GM23338 (cell line): ENCODE data around the gene DTD1. TPM values are rescaled to one million over a fixed set of nuclear protein-coding genes. Genes with fewer than 3 reads are reported as not detected.

Source experiments
- ATAC-seq: fragments of 200-7000 bp; cut with Tn5 transposase; 3 replicates; pipeline ENCODE4 v1.9.1; 2020
- DNase-seq: peaks from one replicate; pipeline ENCODE4 v3.0.0-alpha.2; 2015; ENCODE audit warnings: low spot score
- H2AFZ ChIP-seq: fragments of 200-600 bp; sonication (generic); 2 replicates; pipeline ENCODE4 v1.8.0; 2016; ENCODE audit warnings: antibody characterized with exemption, mild to moderate bottlenecking, moderate library complexity
- H3F3A ChIP-seq: fragments of 200-600 bp; sonication (generic); replicated peaks from 2 replicates; pipeline ENCODE4 v1.8.0; 2017; ENCODE audit warnings: antibody characterized with exemption, mixed run types, low read depth
- H3K27ac ChIP-seq: fragments of 200-600 bp; sonication (generic); 2 replicates; pipeline ENCODE4 v1.6.1; 2016; ENCODE audit warnings: low read depth
- H3K27me3 ChIP-seq: fragments of 200-600 bp; sonication (generic); 2 replicates; pipeline ENCODE4 v1.8.0; 2016; ENCODE audit warnings: mild to moderate bottlenecking, mixed run types, moderate library complexity; ENCODE audit not compliant: insufficient read depth
- H3K36me3 ChIP-seq: fragments of 200-600 bp; sonication (generic); 2 replicates; pipeline ENCODE4 v1.8.0; 2016; ENCODE audit warnings: mild to moderate bottlenecking; ENCODE audit not compliant: insufficient read depth
- H3K4me1 ChIP-seq: fragments of 200-600 bp; sonication (generic); 2 replicates; pipeline ENCODE4 v1.8.0; 2016; ENCODE audit warnings: mild to moderate bottlenecking, moderate library complexity; ENCODE audit not compliant: insufficient read depth
- H3K4me2 ChIP-seq: fragments of 200-600 bp; sonication (generic); 2 replicates; pipeline ENCODE4 v1.7.1; 2017; ENCODE audit warnings: mixed run types
- H3K4me3 ChIP-seq: fragments of 200-600 bp; sonication (generic); 2 replicates; pipeline ENCODE4 v1.6.1; 2016; ENCODE audit warnings: mixed run types
- H3K79me2 ChIP-seq: fragments of 200-600 bp; sonication (generic); replicated peaks from 2 replicates; pipeline ENCODE4 v1.8.0; 2017; ENCODE audit warnings: mild to moderate bottlenecking; ENCODE audit not compliant: insufficient read depth
- H3K9me2 ChIP-seq: fragments of 200-600 bp; sonication (generic); 2 replicates; pipeline ENCODE4 v1.8.0; 2017; ENCODE audit not compliant: insufficient read depth
- H4K20me1 ChIP-seq: fragments of 200-600 bp; sonication (generic); replicated peaks from 2 replicates; pipeline ENCODE4 v1.8.0; 2017; ENCODE audit warnings: mild to moderate bottlenecking; ENCODE audit not compliant: insufficient read depth
- H3K27ac Mint-ChIP-seq: 2 replicates; pipeline ENCODE4 v1.8.0; 2020; ENCODE audit warnings: inconsistent platforms, mild to moderate bottlenecking, moderate library complexity, mixed read lengths
- H3K27me3 Mint-ChIP-seq: 3 replicates; pipeline ENCODE4 v1.8.0; 2022; ENCODE audit warnings: low read depth, mild to moderate bottlenecking, moderate library complexity, mixed read lengths, inconsistent platforms; ENCODE audit not compliant: insufficient read depth, poor library complexity
- H3K36me3 Mint-ChIP-seq: 3 replicates; pipeline ENCODE4 v1.8.0; 2021; ENCODE audit warnings: low read depth, mild to moderate bottlenecking, inconsistent platforms, moderate library complexity, mixed read lengths
- H3K4me1 Mint-ChIP-seq: 3 replicates; pipeline ENCODE4 v1.8.0; 2020; ENCODE audit warnings: mild to moderate bottlenecking, inconsistent platforms, mixed read lengths
- H3K4me3 Mint-ChIP-seq: 3 replicates; pipeline ENCODE4 v1.8.0; 2021; ENCODE audit warnings: moderate library complexity, mild to moderate bottlenecking, inconsistent platforms, mixed read lengths
- H3K9me3 Mint-ChIP-seq: 3 replicates; pipeline ENCODE4 v1.8.0; 2020; ENCODE audit warnings: moderate library complexity, mild to moderate bottlenecking, inconsistent platforms, mixed read lengths
- CREB1 ChIP-seq: fragments of 250-450 bp; sonication (Bioruptor Pico); IDR thresholded peaks from 2 replicates; pipeline ENCODE4 v1.5.0; 2020; ENCODE audit warnings: low read depth, mild to moderate bottlenecking, moderate library complexity
- EZH2 ChIP-seq: fragments of 200-600 bp; sonication (generic); IDR thresholded peaks from one replicate; pipeline ENCODE4 v1.8.0; 2017; ENCODE audit warnings: antibody characterized with exemption, mild to moderate bottlenecking, low read depth; ENCODE audit not compliant: unreplicated experiment
- EZH2phosphoT487 ChIP-seq: fragments of 200-600 bp; sonication (generic); IDR thresholded peaks from one replicate; pipeline ENCODE4 v1.8.1; 2018; ENCODE audit warnings: antibody characterized with exemption; ENCODE audit not compliant: unreplicated experiment
- JUNB ChIP-seq: IDR thresholded peaks from one replicate; pipeline ENCODE4 v1.6.1; 2016; ENCODE audit warnings: antibody characterized with exemption; ENCODE audit not compliant: unreplicated experiment
- NANOG ChIP-seq: IDR thresholded peaks from 2 replicates; pipeline ENCODE4 v1.6.1; 2016; ENCODE audit warnings: antibody characterized with exemption, borderline replicate concordance
- POLR2AphosphoS5 ChIP-seq: IDR thresholded peaks from 2 replicates; pipeline ENCODE4 v1.6.1; 2016; ENCODE audit warnings: antibody characterized with exemption, low read depth
- STAT1 ChIP-seq: IDR thresholded peaks from one replicate; pipeline ENCODE4 v1.6.1; 2016; ENCODE audit warnings: antibody characterized with exemption; ENCODE audit not compliant: unreplicated experiment
- ZNF114 ChIP-seq: fragments of 250-450 bp; sonication (Bioruptor Pico); IDR thresholded peaks from 2 replicates; pipeline ENCODE4 v1.5.0; 2020; ENCODE audit warnings: mild to moderate bottlenecking, moderate library complexity
- ZNF331 ChIP-seq: fragments of 250-450 bp; sonication (Bioruptor Pico); IDR thresholded peaks from 2 replicates; pipeline ENCODE4 v1.5.0; 2020; ENCODE audit warnings: low read depth, mild to moderate bottlenecking, moderate library complexity
- polyA plus RNA-seq: library from polyadenylated mRNA; unstranded; fragments of >200 nt; fragmentation: Nextera tagmentation; extraction: Ambion mirVana; gene quantifications from 2 replicates; pipeline ENCODE4 v1.2.1, GENCODE V29; 2016
- total RNA-seq: library from RNA; depleted of rRNA; stranded (reverse); fragments of >200 nt; shearing (Covaris generic); gene quantifications from 2 replicates; pipeline ENCODE4 v1.2.3, GENCODE V29; 2014
- TF ChIP-seq, protein P1 (sequence below): IDR thresholded peaks from 2 replicates; pipeline ENCODE4 v1.6.1; 2016; ENCODE audit warnings: antibody characterized with exemption
- TF ChIP-seq, protein P2 (sequence below): fragments of 250-450 bp; sonication (Bioruptor Pico); IDR thresholded peaks from 2 replicates; pipeline ENCODE4 v1.5.0; 2020; ENCODE audit warnings: mild to moderate bottlenecking, moderate library complexity
- TF ChIP-seq, protein P3 (sequence below): IDR thresholded peaks from one replicate; pipeline ENCODE4 v1.6.1; 2018; ENCODE audit warnings: antibody characterized with exemption; ENCODE audit not compliant: unreplicated experiment
- TF ChIP-seq, protein P4 (sequence below), 2 experiments: fragments of 200-600 bp in 1 of 2; sonication (generic) in 1 of 2; conservative IDR thresholded peaks; 2 replicates each; pipeline versions ENCODE4 v1.5.1 to v1.6.1; 2016 to 2017; ENCODE audit warnings: antibody characterized with exemption in 2 of 2, low read depth in 2 of 2, mild to moderate bottlenecking in 2 of 2, moderate library complexity in 1 of 2

The DTD1 gene
- total and polyA plus RNA-seq, 2 experiments from 2014 or later, result 69.8 to 74.0 TPM

DNA sequence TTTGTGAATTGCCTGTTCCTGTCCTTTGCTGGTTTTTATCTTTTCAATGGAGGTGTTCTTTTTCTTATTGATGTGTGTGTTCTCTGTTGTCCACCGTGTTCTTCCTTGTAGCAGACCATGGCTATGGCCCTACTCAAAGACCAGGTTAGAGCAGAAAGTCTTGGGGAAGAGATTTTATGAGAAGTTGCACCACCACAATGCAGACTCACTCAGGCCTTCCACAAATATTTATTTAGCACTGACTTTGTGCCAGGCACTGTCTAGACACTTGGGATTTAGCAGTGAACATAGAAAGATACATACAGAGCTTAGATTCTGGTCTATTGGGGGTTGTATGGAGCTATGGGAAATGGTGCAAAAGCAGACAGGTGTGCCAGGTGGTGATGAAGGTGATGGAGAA, 98.8 kb downstream of the DTD1 start:
- H3K4me1 Mint-ChIP-seq, result peaks cover 27% of the 10 kb centered on the region
- H3F3A ChIP-seq, result no peaks in the 10 kb centered on the region
- no peaks in the 10 kb centered on the region for H3K36me3 ChIP-seq
- ATAC-seq, result no peak
- H3K27me3 Mint-ChIP-seq, result peaks cover 11% of the 10 kb centered on the region
- no peak overlapping the region for H3K4me2 ChIP-seq
- no peak for DNase-seq
- H4K20me1 ChIP-seq, result no peaks in the 10 kb centered on the region
- peaks cover 22% of the 10 kb centered on the region for H3K4me1 ChIP-seq
- H3K4me3 Mint-ChIP-seq, result no peak overlapping the region
- 0 out of 2 replicates have a peak, but pooled peaks cover 5% of the 10 kb centered on the region for H3K9me2 ChIP-seq
- H3K9me3 Mint-ChIP-seq, result no peaks in the 10 kb centered on the region; the same call in 2 of the 3 replicates
- no peak for TF ChIP-seq ZNF114
- no peak for TF ChIP-seq EZH2phosphoT487
- no peak for TF ChIP-seq STAT1
- TF ChIP-seq POLR2AphosphoS5, result no peak
- TF ChIP-seq, protein P1, sequence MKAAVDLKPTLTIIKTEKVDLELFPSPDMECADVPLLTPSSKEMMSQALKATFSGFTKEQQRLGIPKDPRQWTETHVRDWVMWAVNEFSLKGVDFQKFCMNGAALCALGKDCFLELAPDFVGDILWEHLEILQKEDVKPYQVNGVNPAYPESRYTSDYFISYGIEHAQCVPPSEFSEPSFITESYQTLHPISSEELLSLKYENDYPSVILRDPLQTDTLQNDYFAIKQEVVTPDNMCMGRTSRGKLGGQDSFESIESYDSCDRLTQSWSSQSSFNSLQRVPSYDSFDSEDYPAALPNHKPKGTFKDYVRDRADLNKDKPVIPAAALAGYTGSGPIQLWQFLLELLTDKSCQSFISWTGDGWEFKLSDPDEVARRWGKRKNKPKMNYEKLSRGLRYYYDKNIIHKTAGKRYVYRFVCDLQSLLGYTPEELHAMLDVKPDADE, result no peak
- TF ChIP-seq, protein P2, sequence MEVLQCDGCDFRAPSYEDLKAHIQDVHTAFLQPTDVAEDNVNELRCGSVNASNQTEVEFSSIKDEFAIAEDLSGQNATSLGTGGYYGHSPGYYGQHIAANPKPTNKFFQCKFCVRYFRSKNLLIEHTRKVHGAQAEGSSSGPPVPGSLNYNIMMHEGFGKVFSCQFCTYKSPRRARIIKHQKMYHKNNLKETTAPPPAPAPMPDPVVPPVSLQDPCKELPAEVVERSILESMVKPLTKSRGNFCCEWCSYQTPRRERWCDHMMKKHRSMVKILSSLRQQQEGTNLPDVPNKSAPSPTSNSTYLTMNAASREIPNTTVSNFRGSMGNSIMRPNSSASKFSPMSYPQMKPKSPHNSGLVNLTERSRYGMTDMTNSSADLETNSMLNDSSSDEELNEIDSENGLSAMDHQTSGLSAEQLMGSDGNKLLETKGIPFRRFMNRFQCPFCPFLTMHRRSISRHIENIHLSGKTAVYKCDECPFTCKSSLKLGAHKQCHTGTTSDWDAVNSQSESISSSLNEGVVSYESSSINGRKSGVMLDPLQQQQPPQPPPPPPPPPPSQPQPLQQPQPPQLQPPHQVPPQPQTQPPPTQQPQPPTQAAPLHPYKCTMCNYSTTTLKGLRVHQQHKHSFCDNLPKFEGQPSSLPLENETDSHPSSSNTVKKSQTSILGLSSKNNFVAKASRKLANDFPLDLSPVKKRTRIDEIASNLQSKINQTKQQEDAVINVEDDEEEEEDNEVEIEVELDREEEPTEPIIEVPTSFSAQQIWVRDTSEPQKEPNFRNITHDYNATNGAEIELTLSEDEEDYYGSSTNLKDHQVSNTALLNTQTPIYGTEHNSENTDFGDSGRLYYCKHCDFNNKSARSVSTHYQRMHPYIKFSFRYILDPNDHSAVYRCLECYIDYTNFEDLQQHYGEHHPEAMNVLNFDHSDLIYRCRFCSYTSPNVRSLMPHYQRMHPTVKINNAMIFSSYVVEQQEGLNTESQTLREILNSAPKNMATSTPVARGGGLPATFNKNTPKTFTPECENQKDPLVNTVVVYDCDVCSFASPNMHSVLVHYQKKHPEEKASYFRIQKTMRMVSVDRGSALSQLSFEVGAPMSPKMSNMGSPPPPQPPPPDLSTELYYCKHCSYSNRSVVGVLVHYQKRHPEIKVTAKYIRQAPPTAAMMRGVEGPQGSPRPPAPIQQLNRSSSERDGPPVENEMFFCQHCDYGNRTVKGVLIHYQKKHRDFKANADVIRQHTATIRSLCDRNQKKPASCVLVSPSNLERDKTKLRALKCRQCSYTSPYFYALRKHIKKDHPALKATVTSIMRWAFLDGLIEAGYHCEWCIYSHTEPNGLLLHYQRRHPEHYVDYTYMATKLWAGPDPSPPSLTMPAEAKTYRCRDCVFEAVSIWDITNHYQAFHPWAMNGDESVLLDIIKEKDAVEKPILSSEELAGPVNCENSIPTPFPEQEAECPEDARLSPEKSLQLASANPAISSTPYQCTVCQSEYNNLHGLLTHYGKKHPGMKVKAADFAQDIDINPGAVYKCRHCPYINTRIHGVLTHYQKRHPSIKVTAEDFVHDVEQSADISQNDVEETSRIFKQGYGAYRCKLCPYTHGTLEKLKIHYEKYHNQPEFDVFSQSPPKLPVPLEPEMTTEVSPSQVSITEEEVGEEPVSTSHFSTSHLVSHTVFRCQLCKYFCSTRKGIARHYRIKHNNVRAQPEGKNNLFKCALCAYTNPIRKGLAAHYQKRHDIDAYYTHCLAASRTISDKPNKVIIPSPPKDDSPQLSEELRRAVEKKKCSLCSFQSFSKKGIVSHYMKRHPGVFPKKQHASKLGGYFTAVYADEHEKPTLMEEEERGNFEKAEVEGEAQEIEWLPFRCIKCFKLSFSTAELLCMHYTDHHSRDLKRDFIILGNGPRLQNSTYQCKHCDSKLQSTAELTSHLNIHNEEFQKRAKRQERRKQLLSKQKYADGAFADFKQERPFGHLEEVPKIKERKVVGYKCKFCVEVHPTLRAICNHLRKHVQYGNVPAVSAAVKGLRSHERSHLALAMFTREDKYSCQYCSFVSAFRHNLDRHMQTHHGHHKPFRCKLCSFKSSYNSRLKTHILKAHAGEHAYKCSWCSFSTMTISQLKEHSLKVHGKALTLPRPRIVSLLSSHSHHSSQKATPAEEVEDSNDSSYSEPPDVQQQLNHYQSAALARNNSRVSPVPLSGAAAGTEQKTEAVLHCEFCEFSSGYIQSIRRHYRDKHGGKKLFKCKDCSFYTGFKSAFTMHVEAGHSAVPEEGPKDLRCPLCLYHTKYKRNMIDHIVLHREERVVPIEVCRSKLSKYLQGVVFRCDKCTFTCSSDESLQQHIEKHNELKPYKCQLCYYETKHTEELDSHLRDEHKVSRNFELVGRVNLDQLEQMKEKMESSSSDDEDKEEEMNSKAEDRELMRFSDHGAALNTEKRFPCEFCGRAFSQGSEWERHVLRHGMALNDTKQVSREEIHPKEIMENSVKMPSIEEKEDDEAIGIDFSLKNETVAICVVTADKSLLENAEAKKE (CRISPR knock-in tag), result no peak
- no peak for TF ChIP-seq NANOG
- TF ChIP-seq, protein P3, sequence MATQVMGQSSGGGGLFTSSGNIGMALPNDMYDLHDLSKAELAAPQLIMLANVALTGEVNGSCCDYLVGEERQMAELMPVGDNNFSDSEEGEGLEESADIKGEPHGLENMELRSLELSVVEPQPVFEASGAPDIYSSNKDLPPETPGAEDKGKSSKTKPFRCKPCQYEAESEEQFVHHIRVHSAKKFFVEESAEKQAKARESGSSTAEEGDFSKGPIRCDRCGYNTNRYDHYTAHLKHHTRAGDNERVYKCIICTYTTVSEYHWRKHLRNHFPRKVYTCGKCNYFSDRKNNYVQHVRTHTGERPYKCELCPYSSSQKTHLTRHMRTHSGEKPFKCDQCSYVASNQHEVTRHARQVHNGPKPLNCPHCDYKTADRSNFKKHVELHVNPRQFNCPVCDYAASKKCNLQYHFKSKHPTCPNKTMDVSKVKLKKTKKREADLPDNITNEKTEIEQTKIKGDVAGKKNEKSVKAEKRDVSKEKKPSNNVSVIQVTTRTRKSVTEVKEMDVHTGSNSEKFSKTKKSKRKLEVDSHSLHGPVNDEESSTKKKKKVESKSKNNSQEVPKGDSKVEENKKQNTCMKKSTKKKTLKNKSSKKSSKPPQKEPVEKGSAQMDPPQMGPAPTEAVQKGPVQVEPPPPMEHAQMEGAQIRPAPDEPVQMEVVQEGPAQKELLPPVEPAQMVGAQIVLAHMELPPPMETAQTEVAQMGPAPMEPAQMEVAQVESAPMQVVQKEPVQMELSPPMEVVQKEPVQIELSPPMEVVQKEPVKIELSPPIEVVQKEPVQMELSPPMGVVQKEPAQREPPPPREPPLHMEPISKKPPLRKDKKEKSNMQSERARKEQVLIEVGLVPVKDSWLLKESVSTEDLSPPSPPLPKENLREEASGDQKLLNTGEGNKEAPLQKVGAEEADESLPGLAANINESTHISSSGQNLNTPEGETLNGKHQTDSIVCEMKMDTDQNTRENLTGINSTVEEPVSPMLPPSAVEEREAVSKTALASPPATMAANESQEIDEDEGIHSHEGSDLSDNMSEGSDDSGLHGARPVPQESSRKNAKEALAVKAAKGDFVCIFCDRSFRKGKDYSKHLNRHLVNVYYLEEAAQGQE, result no peak
- TF ChIP-seq ZNF331 (CRISPR knock-in tag), result no peak
- TF ChIP-seq JUNB, result no peak
- no peak for TF ChIP-seq CREB1
- no peak for TF ChIP-seq EZH2
- TF ChIP-seq, protein P4, sequence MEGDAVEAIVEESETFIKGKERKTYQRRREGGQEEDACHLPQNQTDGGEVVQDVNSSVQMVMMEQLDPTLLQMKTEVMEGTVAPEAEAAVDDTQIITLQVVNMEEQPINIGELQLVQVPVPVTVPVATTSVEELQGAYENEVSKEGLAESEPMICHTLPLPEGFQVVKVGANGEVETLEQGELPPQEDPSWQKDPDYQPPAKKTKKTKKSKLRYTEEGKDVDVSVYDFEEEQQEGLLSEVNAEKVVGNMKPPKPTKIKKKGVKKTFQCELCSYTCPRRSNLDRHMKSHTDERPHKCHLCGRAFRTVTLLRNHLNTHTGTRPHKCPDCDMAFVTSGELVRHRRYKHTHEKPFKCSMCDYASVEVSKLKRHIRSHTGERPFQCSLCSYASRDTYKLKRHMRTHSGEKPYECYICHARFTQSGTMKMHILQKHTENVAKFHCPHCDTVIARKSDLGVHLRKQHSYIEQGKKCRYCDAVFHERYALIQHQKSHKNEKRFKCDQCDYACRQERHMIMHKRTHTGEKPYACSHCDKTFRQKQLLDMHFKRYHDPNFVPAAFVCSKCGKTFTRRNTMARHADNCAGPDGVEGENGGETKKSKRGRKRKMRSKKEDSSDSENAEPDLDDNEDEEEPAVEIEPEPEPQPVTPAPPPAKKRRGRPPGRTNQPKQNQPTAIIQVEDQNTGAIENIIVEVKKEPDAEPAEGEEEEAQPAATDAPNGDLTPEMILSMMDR (conservative IDR thresholded peaks at IDR 0.05; ENCODE audit: low read depth in 2 of 2), result no peak
- no peak overlapping the region for H3K27ac ChIP-seq
- H3K36me3 Mint-ChIP-seq, result no peaks in the 10 kb centered on the region
- H3K79me2 ChIP-seq, result peaks cover 6% of the 10 kb centered on the region; the same call in 1 of the 2 replicates
- H3K27ac Mint-ChIP-seq, result no peak overlapping the region
- no peak overlapping the region for H2AFZ ChIP-seq
- H3K4me3 ChIP-seq, result no peak overlapping the region
- H3K27me3 ChIP-seq, result no peaks in the 10 kb centered on the region
